ENCODE results near the gene ZMYND19. TPM values are rescaled to one million over a fixed set of nuclear protein-coding genes. Genes with fewer than 3 reads are reported as not detected.
A peak's percentile ranks its signal among the peaks of the same experiment; 100 is the strongest.
"Not testable (repeated sequence)": the region's sequence is repeated elsewhere in the genome, so short reads cannot be mapped to it uniquely, and the experiment has no call there.

The ZMYND19 gene
- total RNA-seq, 2 donors from 2014 or later, result 9.4 to 12.2 TPM

DNA sequence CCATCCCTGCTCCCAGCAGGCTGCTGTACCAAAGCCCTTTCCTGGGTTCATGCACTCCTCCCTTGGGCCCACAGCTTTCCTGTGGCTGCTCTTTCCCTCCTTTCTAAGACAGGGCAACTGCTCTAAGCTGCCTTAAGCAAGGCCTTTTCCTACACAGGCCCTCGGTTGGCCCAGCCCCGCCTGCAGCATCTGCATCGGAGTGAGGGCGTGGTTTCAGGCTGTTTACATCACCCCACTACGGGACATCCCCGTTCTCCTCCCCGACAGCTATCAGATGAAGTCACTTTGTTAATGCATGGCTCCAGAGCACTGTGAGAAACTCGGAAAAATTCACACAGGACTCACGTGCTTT is 15.0 kb downstream of the ZMYND19 start:
- no peak for DNase-seq
- intact Hi-C loops (cut with DNase I), result no loop called here
- ATAC-seq, result no peak

DNA sequence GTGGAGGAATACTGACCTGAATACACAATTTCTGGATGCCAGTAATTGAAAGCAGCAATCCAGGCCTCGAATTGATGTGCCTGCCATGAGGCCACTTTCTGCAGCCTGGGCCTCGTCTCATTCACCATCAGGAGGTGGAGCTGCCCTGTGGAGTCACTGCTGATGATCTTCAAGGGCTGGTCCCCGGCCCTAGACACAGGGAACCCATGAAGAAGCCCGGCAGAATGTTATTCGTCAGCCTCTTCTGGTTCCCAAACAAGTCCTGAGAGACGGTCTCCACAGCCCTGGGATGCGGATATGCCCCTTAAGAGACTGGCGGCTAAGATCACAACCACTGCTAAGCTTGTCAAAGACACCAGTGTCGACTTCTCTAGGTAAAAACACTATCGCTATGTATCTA is 16.1 kb downstream of the ZMYND19 start:
- ATAC-seq (no peak), DNase-seq (no peak)
- intact Hi-C loops (cut with DNase I), result no loop called here

DNA sequence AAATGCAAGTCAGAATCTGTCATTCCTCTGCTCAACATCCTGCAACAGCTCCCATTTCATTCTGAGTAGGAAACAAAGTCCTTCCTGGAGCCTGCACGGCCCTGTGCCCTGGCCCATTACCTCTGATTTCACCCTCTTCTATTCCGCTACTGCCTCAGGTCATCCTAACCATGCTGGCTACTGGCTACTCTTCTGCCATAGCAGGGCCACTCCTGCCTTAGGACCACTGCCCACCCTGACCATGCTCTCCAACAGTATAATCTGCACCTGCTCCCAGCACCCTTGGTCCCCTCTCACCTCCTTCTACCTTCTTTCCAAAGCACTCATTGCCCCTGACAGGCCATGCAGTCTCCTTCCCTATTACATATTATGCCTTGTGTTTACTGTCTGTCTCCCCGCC is 19.7 kb downstream of the ZMYND19 start:
- intact Hi-C loops (cut with DNase I), result no loop called here
- DNase-seq, result no peak
- no peak for ATAC-seq

DNA sequence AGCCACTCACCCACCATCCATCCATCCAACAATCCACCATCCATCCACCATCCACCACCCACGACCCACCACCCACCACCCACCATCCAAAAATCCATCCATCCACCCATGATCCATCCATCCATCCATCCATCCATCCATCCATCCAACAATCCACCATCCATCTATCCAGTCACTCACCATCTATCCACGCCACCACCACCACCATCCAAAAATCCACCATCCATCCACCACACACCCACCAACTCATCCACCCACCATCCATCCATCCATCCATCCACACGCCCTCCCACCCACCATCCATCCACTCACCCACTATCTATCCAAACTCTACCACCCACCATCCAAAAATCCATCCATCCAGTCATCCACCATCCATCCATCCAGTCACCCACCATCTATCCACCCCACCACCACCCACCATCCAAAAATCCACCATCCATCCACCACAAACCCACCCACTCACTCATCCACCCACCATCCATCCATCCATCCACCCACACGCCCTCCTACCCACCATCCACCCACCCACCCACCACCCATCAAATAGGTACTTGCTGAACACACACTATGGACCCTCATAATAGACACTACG is 20.6 kb downstream of the ZMYND19 start:
- DNase-seq, result no peak
- ATAC-seq, result no peak
- intact Hi-C loops (cut with DNase I), result no loop called here

DNA sequence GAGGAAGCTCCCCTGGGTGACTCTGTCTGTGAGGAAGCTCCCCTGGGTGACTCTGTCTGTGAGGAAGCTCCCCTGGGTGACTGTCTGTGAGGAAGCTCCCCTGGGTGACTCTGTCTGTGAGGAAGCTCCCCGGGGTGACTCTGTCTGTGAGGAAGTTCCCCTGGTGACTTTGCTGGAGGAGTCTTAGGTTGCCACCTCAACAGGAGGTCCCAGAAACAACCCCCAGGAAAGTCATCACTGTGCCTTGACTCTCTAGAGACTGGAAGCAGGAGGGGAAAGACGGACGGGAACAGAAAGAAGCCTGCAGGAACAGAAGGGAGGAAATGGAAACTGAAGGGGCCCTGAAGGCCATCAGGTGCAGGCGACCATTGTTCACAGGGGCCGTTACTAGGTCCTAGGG is 21.9 kb downstream of the ZMYND19 start:
- DNase-seq; ATAC-seq; intact Hi-C loops (cut with DNase I): not testable (repeated sequence)

DNA sequence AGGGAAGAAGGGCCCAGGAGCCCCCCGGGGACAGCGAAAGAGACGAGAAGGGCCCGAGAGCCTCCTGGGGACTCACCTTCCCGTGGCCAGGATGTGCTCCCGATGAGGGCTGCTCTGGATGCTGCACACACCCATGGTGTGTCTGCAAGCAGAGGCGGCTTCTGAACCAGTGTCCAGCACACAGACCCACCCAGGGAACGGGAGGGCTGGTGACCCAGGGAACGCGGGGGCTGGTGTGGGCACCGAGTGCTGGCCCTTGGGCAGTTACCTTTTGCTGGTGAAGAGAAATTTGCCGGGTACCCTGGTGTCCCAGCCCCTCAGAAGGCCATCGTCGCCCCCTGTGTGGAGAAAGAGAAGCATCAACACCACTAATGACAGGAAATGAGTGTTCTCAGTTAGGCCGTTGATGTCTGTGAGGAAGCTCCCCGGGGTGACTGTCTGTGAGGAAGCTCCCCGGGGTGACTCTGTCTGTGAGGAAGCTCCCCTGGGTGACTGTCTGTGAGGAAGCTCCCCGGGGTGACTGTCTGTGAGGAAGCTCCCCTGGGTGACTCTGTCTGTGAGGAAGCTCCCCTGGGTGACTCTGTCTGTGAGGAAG is 25.4 kb downstream of the ZMYND19 start:
- intact Hi-C loops (cut with DNase I), result no loop called here
- ATAC-seq (no peak), DNase-seq (no peak)

DNA sequence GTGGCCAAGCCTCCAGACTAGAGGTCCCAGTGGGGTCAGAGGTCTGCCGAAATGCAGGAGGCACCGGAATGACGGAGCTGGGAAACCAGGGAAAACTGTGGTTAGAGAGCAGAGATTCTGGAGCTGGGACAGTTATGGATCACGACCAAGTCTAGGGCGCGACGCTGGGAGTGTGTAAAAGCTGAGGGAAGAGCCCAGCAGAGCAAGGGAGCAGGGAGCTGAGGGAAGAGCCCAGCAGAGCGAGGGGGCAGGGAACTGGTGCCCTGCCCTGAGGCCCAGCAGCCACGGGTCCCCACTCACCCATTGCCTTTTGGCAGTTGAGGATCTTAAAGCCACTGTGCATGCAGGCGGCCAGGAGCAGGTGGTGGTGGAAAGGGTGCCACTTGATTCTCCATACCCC is 26.2 kb downstream of the ZMYND19 start:
- DNase-seq (no peak), ATAC-seq (no peak)
- intact Hi-C loops (cut with DNase I), result no loop called here

DNA sequence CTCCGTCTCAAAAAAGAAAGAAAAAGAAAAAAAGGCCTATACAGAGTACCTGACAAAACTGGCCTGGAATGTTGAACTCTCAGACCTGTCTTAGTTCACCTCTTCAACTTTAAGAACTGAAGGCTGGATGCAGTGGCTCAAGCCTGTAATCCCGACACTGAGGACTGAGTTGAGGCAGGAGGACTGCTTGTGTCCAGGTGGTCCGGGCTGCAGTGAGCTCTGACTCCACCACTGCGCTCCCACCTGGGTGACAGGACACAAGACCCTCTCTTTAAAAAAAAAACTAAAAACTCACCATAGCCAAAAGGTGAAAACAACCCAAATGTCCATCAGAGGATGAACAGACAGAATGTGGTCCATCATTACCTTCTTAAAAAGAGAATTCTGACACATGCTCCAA is 32.2 kb downstream of the ZMYND19 start:
- no peak for ATAC-seq
- intact Hi-C loops (cut with DNase I), result no loop called here
- DNase-seq, result no peak

DNA sequence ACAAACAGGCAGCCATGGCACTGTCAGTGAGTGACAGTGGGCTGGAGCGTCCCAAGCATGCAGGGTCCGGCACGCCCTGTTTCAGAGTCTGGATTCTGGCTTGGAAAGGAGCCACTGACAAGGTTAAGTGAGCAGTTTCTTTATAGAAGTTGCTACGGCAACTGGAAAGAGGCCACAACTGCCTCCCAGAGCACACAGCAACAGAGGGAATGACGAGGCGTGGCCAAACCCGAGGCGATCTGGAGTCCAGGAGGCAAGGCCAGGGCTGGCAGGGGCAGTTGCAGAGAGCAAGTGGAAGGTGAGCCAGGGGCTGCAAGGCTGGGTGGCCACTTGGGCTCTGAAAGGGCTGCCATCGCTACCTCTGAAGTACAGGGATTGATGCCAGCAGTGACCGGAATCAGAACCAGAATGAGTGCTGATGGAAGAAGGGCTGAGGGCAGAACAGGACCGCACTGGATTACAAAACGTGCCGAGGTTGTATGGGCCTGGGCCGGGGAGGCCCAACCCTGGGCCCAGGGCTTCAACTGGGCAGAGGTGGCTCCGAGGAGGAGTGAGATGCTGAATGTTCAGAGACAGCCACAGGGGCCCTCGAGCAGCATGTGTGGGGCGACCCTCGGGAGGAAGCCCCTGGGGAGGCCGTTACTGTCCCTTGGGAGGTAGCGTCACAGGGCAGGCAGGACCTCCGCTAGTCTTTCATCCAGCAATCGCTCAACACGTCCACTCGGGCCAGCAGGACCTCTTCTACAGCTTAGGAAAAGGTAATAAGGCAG is 34.1 kb downstream of the ZMYND19 start:
- DNase-seq (no peak), ATAC-seq (no peak)

DNA sequence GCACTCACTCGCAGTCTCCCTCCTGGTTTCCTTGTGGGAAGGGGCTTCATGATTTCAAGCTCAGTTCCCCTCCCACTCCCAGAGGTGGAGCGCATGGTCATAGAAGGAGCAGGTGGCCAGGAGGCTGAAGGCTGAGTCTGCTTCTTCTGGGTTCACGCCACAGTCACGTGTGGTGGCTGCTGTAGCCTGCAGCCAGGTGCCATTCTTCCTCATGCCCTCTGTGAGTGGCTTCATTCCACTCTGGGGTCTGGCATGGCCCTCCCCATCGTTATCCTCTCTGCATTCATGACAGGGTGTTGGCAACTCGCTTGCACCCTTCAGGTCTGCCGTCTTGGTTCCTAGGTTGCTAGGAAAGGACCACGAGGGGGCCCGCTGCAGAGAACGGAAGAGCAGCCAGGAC is 35.1 kb downstream of the ZMYND19 start:
- DNase-seq (no peak), ATAC-seq (no peak)
- intact Hi-C loops (cut with DNase I), result no loop called here

More for the DNA sequence above, 34.1 kb downstream of the ZMYND19 start:
- intact Hi-C loops (cut with DNase I), result no loop called here

DNA sequence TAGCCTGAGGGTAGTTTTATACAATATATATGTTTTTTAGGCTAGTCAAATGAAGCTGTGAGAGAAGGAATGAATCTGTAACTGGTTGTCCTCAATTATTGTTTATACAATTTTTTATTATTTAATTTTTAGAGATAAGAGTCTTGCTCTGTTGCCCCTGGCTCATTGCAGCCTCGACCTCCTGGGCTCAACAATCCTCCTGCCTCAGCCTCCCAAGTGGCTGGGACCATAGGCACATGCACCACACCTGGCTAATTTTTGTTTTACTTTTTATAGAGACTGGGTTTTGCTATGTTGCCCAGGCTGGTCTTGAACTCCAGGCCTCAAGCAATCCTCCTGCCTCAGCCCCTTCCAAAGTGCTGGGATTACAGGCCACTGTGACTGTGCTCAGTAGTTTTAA is 36.0 kb downstream of the ZMYND19 start:
- intact Hi-C loops (cut with DNase I), result no loop called here
- ATAC-seq (no peak), DNase-seq (no peak)

DNA sequence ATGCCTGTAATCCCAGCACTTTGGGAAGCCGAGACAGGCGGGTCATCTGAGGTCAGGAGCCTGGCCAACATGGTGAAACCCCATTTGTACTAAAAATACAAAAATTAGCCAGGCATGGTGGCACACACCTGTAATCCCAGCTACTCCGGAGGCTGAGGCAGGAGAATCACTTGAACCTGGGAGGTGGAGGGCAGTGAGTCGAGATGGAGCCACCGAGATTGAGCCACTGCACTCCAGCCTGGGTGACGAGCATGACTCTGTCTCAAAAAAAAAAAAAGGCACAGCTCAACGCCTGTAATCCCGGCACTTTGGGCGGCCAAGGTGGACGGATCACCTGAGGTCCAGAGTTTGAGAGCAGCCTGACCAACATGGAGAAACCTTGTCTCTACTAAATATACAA is 36.7 kb downstream of the ZMYND19 start:
- ATAC-seq, result not testable (repeated sequence)

DNA sequence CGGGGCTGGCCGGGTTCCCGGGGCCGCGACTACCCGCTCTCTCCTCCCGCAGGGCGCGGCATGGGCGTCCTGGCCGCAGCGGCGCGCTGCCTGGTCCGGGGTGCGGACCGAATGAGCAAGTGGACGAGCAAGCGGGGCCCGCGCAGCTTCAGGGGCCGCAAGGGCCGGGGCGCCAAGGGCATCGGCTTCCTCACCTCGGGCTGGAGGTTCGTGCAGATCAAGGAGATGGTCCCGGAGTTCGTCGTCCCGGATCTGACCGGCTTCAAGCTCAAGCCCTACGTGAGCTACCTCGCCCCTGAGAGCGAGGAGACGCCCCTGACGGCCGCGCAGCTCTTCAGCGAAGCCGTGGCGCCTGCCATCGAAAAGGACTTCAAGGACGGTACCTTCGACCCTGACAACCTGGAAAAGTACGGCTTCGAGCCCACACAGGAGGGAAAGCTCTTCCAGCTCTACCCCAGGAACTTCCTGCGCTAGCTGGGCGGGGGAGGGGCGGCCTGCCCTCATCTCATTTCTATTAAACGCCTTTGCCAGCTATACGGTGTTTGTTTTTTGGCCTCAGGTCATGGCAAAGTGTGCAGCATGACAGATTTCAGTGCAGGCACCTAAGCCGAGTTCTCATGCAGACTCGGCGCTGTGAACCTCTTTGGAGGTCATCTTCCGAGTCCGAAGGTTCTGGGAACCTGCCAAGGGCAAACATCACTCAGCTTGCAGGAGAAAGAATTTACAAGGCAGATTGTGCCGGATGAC is 38.1 kb downstream of the ZMYND19 start:
- intact Hi-C loops (cut with DNase I), result no loop called here
- no peak for DNase-seq
- ATAC-seq, result peak; percentile 6 to 23

More for the DNA sequence above, 36.7 kb downstream of the ZMYND19 start:
- DNase-seq; intact Hi-C loops (cut with DNase I): not testable (repeated sequence)

DNA sequence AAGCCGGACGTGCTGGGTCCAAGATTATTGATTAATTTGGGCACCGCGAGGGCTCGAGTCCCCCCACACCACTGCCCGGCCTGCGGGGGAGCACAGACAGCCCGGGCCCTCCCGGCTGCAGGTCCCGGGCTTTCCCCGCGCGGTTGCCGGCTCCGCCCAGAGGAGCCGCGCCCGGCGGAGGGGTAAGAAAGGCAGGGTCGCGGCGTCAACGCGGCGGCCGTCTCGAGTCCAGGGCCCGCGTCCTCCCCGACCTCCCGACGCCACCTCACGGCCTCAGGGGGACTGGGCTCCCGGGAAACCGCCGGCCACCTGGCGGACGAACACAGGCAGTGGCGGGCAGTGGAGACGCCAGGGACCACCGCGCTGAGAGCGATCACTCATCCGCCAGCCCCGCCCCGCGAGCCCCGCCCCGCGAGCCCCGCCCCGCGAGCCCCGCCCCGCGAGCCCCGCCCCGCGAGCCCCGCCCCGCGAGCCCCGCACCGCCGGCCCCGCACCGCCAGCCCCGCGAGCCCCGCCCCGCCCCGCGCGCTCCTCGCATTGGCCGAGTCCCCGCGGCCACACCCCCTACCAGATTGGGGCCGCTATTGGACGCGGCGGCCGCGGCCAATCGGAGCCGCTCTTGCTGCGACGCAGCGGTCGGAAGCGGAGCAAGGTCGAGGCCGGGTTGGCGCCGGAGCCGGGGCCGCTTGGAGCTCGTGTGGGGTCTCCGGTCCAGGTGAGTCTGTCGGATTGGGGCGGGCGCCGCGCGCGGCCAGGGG is 38.9 kb downstream of the ZMYND19 start, which contains the start of gene MRPL41:
Gene MRPL41, plus strand, starts transcription at position 616 of the 758 bp plus-strand sequence. CDS start 203 bp downstream, outside the sequence.
- DNase-seq (peak; percentile 93), ATAC-seq (peak; percentile 83 to 85)
- intact Hi-C loops (cut with DNase I), result no loop called here

DNA sequence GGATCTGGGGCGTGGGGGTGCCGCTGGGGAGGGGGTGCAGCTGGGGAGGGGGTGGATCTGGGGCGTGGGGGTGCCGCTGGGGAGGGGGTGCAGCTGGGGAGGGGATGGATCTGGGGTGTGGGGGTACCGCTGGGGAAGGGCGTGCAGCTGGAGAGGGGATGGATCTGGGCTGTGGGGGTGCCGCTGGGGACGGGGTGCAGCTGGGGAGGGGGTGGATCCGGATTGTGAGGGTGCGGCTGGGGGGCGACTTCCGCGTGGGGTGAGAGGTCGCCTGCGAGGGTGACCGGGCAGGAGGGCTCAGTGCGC is 39.4 kb downstream of the ZMYND19 start:
- intact Hi-C loops (cut with DNase I); DNase-seq: not testable (repeated sequence)
- peak; percentile 1 to 4 for ATAC-seq

DNA sequence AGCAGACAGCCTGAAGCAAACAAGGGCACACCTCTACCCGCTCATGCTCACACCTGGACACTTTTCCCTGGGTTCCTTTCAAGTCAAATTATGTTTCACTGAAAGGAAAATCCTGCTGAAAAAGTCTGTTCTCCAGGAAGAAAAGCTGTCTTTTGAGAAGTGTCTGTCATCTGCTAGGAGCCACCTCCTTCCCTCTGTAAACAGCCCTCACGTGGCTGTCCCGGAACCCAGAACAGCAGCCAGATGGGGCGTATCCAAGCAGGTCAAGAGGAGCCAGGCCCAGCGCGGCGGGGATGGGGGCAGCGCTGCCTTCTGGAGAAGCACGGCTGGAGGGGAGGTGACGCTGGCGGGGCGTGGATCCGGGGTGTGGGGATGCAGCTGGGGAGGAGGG is 40.1 kb downstream of the ZMYND19 start, which contains the start of gene PNPLA7:
Gene PNPLA7, minus strand, starts transcription at position 172 of the 391 bp plus-strand sequence. CDS start 205 bp downstream, outside the sequence.
- DNase-seq (peak; percentile 90), ATAC-seq (peak; percentile 80 to 85)
- intact Hi-C loops (cut with DNase I), result no loop called here

DNA sequence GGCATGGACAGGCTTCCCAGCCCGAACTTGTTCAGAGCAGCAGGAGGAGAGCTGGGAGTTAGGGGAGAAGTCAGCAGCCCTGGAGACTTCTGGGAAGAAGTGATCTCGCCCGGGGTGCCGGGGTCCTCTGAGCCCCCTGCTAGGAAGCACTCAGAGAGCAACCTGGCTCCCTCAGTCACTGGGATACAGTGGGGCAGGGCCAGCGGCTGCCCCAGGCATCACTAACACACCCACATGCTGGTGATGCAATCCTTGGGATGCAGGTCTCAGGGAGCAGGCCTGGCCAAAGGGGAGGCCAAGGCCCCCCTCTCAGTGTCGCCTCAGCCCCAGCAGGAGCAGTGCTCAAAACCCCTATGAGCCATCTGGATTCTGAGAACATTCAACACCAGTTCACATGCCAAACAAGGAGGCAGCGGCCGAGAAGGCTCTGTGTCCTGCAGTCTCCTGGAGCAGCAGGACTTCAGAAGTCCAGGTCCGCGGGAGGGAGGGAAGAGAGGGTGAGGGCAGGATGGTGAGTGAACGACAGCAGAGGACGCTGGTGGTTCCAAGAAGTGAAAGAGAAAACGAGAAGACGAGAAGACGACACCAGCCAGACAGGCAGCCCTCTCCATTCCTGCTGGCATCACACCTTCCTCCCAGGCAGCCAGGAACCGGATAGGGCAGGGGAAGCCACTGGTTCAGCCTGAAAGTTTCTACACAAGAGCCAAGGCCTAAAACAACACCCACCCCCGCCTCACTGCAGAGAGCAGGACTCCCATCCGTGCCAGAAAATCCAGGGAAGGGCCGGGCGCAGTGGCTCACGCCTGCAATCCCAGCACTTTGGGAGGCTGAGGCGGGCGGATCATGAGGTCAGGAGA is 42.4 kb downstream of the ZMYND19 start:
- intact Hi-C loops (cut with DNase I), result no loop called here
- ATAC-seq (no peak), DNase-seq (peak; percentile 56)

DNA sequence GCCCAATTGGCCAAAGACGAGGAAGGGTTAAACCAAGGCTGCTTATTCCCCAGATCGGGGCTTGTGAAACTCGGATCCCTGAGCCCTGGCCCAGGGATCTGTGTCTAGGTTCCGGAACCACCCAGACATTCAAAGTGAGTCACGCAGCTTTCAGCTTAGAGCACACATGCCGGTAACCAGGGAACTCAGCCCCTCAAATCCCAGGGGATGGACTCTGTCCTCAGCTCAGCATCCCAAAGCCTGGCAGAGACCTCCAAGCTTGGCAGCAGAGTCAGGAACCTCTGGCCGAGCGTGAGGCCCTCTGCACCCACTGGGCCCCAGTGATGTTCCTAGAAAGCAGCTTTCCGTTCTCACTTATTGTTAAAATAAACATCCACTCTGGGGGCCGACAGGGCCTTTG is 45.2 kb downstream of the ZMYND19 start:
- intact Hi-C loops (cut with DNase I), result no loop called here
- ATAC-seq (peak in 1 of 2 donors; percentile 49), DNase-seq (peak; percentile 49)
